ENCODE measurements around the gene WDR82. TPM values are rescaled to one million over a fixed set of nuclear protein-coding genes. Genes with fewer than 3 reads are reported as not detected.

Gene WDR82
- 127 and 130 TPM in 2 replicates for total RNA-seq

GRCh38 chr3:52278510-52279069 lies at the start of gene WDR82:
TSS of gene WDR82 (minus strand) at chr3:52278649. CDS start at chr3:52278361, 288 bp downstream.
- intact Hi-C loops (cut with micrococcal nuclease): loop anchor here (1.0 to 10.0 kb wide), 10 partner anchors 7 to 1664 kb away; partner anchors contain the start of genes CISH, DUSP7, GLYCTK and GNL3

DNA sequence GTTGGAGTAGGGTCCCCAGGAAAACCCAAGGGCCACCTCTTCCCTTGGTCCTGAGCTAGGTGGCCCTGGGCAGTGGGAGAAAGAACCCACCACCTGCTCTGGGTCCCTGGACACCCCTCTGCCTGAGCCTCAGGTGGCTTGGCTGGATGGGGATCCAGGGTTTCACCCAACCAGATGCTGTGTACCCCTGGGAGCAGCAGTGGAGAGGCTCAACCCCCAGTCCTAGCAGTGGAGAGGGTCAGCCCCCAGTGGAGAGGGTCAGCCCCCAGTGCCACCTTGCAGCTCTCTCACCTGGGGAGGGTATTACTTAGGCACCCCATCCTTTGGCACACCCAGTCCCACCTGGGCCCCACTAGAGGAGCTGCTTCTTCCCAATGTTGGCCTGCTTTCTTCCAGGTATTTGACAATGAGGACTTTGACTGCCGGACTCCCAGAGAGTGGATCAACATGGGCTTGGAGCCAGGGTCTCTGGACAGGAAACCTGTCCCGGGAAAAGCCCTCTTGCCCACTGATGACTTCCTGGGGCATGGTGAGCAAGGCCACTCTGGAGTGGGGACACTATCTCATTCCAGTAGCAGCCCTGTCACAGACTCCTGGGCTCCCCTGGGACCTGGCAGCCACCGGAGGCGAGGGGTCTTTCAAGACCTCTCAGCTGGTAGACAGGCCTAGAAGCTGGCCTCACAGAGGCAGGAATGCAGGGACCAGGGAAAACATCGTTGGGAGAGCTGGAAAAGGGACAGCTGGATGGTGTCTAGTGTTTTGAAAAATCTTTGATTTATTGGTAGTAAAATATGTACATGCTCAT lies 49.2 kb upstream of the WDR82 start:
- intact Hi-C loops (cut with micrococcal nuclease): no loop called here

DNA sequence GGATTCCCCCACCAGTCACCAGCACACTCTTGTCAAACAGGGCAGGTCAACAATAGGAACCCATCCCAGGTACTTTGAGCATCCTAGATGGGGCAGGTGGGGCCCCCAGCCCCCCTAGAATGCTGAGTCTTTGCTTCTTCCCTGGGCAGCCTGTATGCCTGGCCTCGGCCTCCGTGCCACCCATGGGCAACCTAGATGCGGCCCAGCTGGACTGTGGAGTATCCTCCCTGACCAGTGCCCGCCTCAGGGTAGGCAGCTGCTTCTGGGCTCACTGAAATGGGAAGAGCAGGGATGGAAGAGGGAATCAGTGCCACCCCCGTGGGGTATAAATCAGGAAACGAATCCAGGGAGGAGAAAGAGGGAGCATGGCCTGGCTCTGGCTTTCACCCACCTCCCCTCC lies 48.5 kb upstream of the WDR82 start:
- intact Hi-C loops (cut with micrococcal nuclease): no loop called here

DNA sequence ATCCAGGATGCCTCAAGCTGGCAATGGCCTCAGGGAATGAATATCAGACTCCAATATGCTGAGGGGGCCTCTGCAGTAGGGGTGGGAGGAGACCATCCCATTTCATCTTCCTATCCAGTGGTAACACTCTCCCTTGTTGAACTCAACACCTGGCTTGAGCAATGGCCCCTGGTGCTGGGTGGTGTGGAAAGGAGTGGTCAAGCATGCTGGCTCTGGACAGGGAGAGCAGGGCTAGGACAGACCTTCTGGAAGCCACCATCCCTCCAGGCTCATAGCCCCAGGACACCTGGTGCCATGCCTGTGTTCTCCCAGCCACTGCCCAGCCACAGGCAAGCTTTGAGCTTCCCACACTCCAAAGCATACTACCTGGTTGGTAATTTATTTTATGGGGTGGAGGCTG lies 47.2 kb upstream of the WDR82 start:
- intact Hi-C loops (cut with micrococcal nuclease): no loop called here

- intact Hi-C loops (cut with micrococcal nuclease): no loop called here
Observed at GRCh38 chr3:52324676-52325075, 46.2 kb upstream of the WDR82 start.

GRCh38 chr3:52323526-52324295 lies 45.3 kb upstream of the WDR82 start:
- intact Hi-C loops (cut with micrococcal nuclease): no loop called here

- intact Hi-C loops (cut with micrococcal nuclease): no loop called here
Observed at GRCh38 chr3:52322466-52322865, 44.0 kb upstream of the WDR82 start.

DNA sequence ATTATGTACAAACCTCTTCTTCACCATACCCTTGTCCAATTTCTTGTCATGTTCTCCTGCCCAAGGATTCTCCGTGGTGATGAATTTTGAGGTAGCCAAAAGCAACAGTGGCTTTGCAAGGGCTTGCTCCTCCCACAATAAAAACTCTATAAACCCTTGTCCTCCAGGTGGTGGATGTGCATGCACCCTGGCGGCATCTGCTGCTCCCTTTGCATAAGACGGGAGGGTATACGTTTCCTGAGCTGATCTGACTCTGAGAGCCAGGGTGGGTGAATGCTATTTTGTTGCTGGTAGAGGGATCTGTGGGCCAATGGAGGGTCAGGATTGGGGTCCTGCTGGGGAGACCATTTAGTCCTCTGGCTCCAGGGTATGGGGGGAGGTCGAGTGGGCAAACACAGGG lies 43.0 kb upstream of the WDR82 start:
- intact Hi-C loops (cut with micrococcal nuclease): no loop called here

- intact Hi-C loops (cut with micrococcal nuclease): no loop called here
Observed at GRCh38 chr3:52319921-52320595, 41.6 kb upstream of the WDR82 start.

GRCh38 chr3:52318186-52318816 lies 39.9 kb upstream of the WDR82 start:
- intact Hi-C loops (cut with micrococcal nuclease): no loop called here

DNA sequence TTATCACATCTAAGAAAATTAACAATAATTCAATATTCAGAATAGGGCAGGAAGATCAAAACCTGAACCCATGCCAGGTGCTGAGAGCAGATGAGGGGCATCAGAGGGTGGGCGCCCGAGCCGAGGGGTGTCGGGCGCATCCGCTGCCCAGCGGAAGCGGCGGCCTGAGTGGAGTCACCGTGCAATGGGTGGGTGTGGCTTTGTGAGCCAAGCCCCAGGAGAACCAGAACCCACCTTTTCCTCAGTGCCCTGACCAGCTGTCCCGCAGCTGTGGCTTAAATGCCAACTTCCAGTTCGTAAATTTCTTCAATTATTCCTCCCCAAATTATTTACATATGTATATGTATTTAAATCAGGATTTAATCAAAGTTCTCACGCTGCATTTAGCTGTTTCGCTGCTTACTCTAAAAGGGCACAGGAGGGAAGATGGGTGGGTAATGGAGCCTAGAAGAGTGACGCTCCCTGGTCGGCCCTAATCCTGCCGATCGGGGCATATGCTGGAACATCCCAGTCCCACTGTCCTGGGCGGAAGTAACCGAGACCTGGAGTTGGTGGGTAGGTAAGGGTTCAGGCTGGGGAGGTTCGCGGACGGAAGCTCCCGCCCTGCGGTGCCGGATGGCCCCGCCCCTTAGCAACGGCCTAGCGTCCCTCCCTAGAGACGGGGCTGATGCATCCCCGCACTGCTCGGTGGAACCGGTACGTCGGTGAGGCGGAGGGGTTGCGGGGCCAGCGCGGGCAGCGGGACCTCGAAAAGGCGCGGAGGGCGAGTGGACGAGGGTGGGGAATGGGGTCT lies 39.0 kb upstream of the WDR82 start:
- intact Hi-C loops (cut with micrococcal nuclease): loop anchor here (1.0 to 2.0 kb wide), 3 partner anchors 21 to 78 kb away; partner anchors contain the start of gene TWF2

DNA sequence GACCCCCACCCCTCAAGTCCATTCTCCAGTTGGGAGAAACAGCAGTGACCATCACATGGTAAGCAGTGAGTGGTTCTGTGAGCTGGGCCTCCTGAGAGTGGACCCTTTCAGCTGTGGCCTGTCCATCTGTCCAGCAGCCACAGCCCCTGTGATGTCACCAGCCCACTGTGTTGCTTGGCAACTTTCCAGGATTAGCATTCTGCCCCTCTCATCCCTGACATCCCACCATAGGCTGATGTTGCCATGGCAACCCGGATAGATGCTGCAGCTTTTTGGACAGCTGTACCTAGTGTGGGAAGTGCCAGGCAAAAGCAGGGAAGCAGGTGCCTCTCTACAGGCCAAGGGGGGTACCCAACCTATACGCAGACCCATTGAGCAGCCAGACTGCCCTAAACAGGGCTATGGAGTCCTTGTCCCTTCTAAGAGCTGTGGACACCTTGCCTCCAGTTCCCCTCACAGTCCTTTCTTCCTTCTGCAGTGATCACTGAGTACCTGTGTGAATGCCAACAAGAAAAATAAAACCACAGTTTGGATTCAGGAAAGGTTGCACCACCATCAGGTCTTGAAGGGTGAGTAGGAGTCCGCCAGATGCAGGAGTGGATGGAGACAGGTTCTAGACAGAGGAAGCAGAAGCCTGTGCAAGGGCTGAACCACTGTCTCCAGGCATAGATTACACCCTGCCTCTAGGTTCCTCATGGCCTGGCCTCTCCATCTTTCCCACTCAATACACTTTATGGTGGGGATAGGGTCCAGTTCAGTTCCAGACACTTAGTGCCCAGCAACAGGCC lies 37.7 kb upstream of the WDR82 start, which contains the start of gene DNAH1:
TSS of gene DNAH1 (plus strand) at position 343 of the 788 bp plus-strand sequence. CDS start 6,124 bp downstream, outside the sequence.
- intact Hi-C loops (cut with micrococcal nuclease): loop anchor here (2.0 kb wide), 1 partner anchor 23 kb away; no protein-coding TSS in a partner anchor

DNA sequence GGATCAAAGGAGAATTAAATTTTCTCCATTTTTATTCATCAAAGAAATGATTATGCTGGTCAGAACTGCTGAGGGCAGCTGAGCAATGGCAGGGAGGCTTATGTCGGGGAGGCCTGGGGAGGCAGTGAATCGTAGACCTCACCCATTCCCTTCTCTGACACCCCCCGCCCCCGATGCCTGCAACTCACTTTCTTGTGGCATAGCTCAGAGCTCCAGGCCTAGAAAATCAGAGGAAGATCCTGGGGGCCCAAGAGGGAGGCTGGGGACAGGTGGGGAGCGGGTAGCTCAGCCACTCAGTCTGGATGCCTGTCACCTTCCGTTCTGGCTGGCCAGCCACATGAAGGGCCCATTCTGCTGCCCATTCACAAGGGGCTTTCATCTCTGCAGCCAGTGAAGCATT lies 36.6 kb upstream of the WDR82 start:
- intact Hi-C loops (cut with micrococcal nuclease): no loop called here

DNA sequence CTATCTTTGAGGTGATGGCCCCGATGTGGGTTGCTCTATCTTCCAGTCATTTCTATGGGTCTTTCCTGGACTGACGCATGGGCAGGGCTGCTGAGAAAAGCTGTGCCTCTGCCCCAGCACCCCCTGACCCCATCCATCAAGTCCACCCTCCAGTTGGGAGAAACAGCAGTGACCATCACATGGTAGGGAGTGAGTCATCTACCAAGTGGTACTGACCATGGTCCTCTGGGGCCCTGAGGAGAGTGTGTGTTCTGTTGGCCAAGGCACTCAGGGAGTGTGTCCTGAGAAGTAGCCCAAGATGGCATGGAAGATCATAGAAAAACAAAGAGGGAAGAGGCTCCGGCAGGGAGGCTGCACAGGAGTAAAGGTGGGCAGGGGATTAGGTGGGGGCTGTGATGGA lies 36.0 kb upstream of the WDR82 start:
- intact Hi-C loops (cut with micrococcal nuclease): no loop called here

DNA sequence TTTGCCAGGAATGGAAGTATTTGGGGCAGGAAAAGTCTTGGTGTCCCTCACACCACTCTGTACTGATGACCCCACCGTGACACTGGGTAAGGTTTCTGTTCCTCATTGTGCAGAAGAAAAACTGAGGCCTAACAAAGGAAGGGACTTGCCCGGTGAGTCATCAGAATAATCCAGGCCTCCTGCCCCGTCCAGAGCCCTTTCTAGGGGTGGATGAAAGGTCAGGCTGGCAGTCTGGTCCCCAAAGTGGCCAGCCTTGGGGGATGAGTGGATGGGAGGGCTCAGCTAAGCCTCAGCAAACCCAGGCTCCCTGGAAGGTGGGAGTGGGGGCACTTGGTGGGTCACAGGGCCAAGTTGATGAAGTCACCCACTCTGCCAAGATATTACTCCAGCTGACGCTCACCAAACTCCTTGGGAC lies 35.3 kb upstream of the WDR82 start:
- intact Hi-C loops (cut with micrococcal nuclease): no loop called here

- intact Hi-C loops (cut with micrococcal nuclease): no loop called here
Observed at GRCh38 chr3:52313188-52313773, 34.8 kb upstream of the WDR82 start.

DNA sequence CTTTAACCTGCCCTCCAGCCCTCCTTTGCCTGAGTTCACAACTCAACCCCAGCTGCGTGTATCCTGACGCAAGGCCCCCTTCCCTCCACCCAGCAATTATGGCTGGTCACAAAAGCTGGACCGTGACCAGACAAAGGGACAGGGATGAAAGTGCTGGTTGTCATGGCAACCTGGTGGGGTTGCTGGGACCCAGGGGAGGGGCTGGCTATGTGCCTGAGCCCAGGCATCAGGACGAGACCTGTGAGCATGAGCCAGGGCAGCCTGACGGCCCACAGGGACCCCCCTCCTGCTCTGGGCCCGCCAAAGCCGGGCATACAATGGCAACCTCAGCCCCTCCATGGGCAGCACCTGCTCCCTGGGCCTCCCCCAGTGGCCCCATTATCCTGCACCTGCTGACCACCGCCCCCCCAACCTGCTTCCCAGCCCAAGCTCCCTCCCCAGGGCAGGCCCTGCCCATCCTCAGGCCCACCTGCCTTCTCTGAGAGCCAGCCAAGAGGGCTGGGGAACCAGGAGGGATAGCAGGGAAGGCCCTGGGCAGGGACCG lies 33.2 kb upstream of the WDR82 start:
- intact Hi-C loops (cut with micrococcal nuclease): no loop called here

GRCh38 chr3:52310861-52311575 lies 32.6 kb upstream of the WDR82 start:
- intact Hi-C loops (cut with micrococcal nuclease): no loop called here
